KMS-11 (cell line): ENCODE results near the gene SEC24C.

Source experiments
- H2AFZ ChIP-seq: fragments of 200-600 bp; sonication (generic); 2 replicates; pipeline ENCODE4 v1.6.1; 2016; ENCODE audit warnings: antibody characterized with exemption, mixed run types, low read depth
- H3K27ac ChIP-seq: fragments of 200-600 bp; sonication (generic); 2 replicates; pipeline ENCODE4 v1.6.1; 2016; ENCODE audit warnings: mild to moderate bottlenecking, mixed run types
- H3K27me3 ChIP-seq: fragments of 200-600 bp; sonication (generic); 2 replicates; pipeline ENCODE4 v1.6.1; 2017; ENCODE audit warnings: mild to moderate bottlenecking, low read depth, mixed run types, moderate library complexity; ENCODE audit not compliant: insufficient read depth
- H3K36me3 ChIP-seq: fragments of 200-600 bp; sonication (generic); 2 replicates; pipeline ENCODE4 v1.6.1; 2017; ENCODE audit warnings: mild to moderate bottlenecking, mixed run types; ENCODE audit not compliant: insufficient read depth
- H3K4me1 ChIP-seq: fragments of 200-600 bp; sonication (generic); 2 replicates; pipeline ENCODE4 v1.6.1; 2016; ENCODE audit warnings: mild to moderate bottlenecking, low read depth, mixed run types; ENCODE audit not compliant: poor library complexity, severe bottlenecking
- H3K4me2 ChIP-seq: fragments of 200-600 bp; sonication (generic); 2 replicates; pipeline ENCODE4 v1.7.0; 2016; ENCODE audit warnings: mild to moderate bottlenecking, mixed run types
- H3K4me3 ChIP-seq: fragments of 200-600 bp; sonication (generic); IDR thresholded peaks from 2 replicates; pipeline ENCODE4 v1.6.1; 2017; ENCODE audit warnings: low read depth, low read length, mixed read lengths; ENCODE audit not compliant: insufficient read depth
- H3K79me2 ChIP-seq: fragments of 200-600 bp; sonication (generic); 2 replicates; pipeline ENCODE4 v1.6.1; 2016; ENCODE audit warnings: low read depth, mixed run types; ENCODE audit not compliant: insufficient read depth
- H3K9ac ChIP-seq: fragments of 200-600 bp; sonication (generic); 2 replicates; pipeline ENCODE4 v1.6.1; 2016; ENCODE audit warnings: mild to moderate bottlenecking, mixed run types
- H4K20me1 ChIP-seq: fragments of 200-600 bp; sonication (generic); 2 replicates; pipeline ENCODE4 v1.6.1; 2016; ENCODE audit warnings: mild to moderate bottlenecking, mixed run types; ENCODE audit not compliant: insufficient read depth
- TF ChIP-seq, protein P1 (sequence below): fragments of 200-600 bp; sonication (generic); conservative IDR thresholded peaks from 2 replicates; pipeline ENCODE4 v1.6.1; 2017; ENCODE audit warnings: low read depth, mild to moderate bottlenecking, antibody characterized with exemption, low read length, moderate library complexity, mixed read lengths

The SEC24C gene

DNA sequence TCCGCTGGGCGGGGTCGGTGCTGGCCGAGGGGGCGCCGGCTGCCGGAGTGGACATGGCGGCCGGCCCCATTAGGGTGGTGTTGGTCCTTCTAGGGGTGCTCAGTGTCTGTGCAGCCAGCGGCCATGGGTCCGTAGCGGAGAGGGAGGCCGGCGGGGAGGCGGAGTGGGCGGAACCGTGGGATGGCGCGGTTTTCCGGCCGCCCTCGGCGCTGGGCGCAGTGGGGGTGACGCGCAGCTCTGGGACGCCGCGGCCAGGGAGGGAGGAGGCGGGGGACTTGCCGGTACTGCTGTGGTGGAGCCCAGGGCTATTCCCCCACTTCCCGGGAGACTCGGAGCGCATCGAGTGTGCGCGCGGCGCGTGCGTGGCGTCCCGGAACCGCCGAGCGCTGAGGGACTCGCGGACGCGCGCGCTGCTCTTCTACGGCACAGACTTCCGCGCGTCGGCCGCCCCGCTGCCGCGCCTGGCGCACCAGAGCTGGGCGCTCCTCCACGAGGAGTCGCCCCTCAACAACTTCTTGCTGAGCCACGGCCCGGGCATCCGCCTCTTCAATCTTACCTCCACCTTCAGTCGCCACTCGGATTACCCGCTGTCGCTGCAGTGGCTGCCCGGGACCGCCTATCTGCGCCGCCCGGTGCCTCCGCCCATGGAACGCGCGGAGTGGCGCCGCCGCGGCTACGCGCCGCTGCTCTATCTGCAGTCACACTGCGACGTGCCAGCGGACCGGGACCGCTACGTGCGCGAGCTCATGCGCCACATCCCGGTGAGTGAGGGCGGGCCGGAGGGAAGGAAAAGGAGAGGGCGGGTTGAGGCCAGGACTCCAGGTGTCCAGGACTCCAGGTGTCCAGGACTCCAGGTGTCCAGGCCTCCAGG lies 28.3 kb downstream of the SEC24C start:
- Histone ChIP-seq H3K4me3 (no peak overlapping the region), H3K27me3 (no peaks in the 10 kb centered on the region), H3K36me3 (no peaks in the 10 kb centered on the region), H3K9ac (peak overlapping the region; percentile 59), H3K4me2 (peak overlapping the region; percentile 49), H4K20me1 (no peaks in the 10 kb centered on the region), H3K79me2 (no peaks in the 10 kb centered on the region; the same call in 1 of the 2 replicates), H2AFZ (peak overlapping the region; percentile 85), H3K4me1 (peaks cover 29% of the 10 kb centered on the region), H3K27ac (peak overlapping the region; percentile 48)
- TF ChIP-seq, protein P1, sequence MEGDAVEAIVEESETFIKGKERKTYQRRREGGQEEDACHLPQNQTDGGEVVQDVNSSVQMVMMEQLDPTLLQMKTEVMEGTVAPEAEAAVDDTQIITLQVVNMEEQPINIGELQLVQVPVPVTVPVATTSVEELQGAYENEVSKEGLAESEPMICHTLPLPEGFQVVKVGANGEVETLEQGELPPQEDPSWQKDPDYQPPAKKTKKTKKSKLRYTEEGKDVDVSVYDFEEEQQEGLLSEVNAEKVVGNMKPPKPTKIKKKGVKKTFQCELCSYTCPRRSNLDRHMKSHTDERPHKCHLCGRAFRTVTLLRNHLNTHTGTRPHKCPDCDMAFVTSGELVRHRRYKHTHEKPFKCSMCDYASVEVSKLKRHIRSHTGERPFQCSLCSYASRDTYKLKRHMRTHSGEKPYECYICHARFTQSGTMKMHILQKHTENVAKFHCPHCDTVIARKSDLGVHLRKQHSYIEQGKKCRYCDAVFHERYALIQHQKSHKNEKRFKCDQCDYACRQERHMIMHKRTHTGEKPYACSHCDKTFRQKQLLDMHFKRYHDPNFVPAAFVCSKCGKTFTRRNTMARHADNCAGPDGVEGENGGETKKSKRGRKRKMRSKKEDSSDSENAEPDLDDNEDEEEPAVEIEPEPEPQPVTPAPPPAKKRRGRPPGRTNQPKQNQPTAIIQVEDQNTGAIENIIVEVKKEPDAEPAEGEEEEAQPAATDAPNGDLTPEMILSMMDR = no peak

DNA sequence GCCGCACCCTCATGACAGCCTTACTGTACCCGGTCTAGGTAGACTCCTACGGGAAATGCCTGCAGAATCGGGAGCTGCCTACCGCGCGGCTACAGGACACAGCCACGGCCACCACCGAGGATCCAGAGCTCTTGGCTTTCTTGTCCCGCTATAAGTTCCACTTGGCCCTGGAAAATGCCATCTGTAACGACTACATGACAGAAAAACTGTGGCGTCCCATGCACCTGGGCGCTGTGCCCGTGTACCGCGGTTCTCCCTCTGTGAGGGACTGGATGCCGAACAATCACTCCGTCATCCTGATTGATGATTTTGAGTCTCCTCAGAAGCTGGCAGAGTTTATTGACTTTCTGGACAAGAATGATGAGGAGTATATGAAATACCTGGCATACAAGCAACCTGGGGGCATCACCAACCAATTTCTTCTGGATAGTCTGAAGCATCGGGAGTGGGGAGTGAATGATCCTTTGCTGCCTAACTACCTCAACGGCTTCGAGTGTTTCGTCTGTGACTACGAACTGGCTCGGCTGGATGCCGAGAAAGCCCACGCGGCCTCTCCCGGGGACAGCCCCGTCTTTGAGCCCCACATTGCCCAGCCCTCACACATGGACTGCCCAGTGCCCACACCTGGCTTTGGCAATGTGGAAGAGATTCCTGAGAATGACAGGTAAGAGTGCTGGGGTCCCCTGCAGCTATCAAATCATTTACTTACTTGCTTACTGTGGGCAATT lies 29.1 kb downstream of the SEC24C start:
- TF ChIP-seq, protein P1 = no peak
- Histone ChIP-seq H3K27ac (peak overlapping the region; percentile 48; the same call in 1 of the 2 replicates), H3K27me3 (no peaks in the 10 kb centered on the region), H3K9ac (peak overlapping the region; percentile 59), H4K20me1 (no peaks in the 10 kb centered on the region), H3K36me3 (no peaks in the 10 kb centered on the region), H3K4me3 (no peak overlapping the region), H3K4me1 (peaks cover 29% of the 10 kb centered on the region), H3K79me2 (no peaks in the 10 kb centered on the region; the same call in 1 of the 2 replicates), H3K4me2 (peak overlapping the region; percentile 49), H2AFZ (peak overlapping the region; percentile 85)

GRCh38 chr10:73774637-73775036 lies 30.5 kb downstream of the SEC24C start:
- Histone ChIP-seq H3K9ac (no peak overlapping the region), H3K27ac (no peak overlapping the region), H4K20me1 (no peaks in the 10 kb centered on the region), H3K36me3 (no peaks in the 10 kb centered on the region), H3K4me1 (peaks cover 29% of the 10 kb centered on the region), H3K27me3 (no peaks in the 10 kb centered on the region), H3K4me3 (no peak overlapping the region), H3K79me2 (no peaks in the 10 kb centered on the region; the same call in 1 of the 2 replicates), H3K4me2 (peak overlapping the region; percentile 49; the same call in 1 of the 2 replicates), H2AFZ (no peak overlapping the region)
- TF ChIP-seq, protein P1 = no peak

DNA sequence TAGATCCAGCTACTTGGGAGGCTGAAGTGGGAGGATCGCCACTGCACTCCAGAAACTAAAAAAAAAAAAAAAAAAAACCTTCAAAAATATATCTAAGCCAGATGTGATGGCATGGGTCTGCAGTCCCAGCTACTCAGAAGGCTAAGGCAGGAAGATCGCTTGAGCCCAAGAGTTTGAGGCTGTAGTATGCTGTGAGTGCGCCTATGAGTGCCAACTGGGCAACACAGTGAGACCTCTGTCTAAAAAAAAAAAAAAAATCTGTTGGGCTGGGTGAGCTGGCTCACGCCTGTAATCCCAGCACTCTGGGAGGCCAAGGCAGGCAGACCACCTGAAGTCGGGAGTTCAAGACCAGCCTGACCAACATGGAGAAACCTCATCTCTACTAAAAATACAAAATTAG lies 34.8 kb downstream of the SEC24C start:
- Histone ChIP-seq H3K36me3 (no peaks in the 10 kb centered on the region), H4K20me1 (no peaks in the 10 kb centered on the region), H2AFZ (no peak overlapping the region), H3K79me2 (peaks cover 30% of the 10 kb centered on the region), H3K4me1 (peaks cover 41% of the 10 kb centered on the region), H3K4me3 (no peak overlapping the region), H3K4me2 (no peak overlapping the region), H3K27me3 (no peaks in the 10 kb centered on the region), H3K9ac (no peak overlapping the region), H3K27ac (no peak overlapping the region)
- TF ChIP-seq, protein P1 = no peak
